Suppressor macrophage treated with lipopolysaccharide for 4 hours (primary cell): Measurements from ENCODE around the gene OSBP2.
A peak's percentile ranks its signal among the peaks of the same experiment; 100 is the strongest.
"Not testable (repeated sequence)": the region's sequence is repeated elsewhere in the genome, so short reads cannot be mapped to it uniquely, and the experiment has no call there.

ENCODE experiments used
- DNase-seq: peaks from one replicate; pipeline ENCODE4 v3.0.0-alpha.2; 2020

The OSBP2 gene

GRCh38 chr22:30679895-30680690, 14.6 kb upstream of the OSBP2 start:
- DNase-seq = not testable (repeated sequence)

DNA sequence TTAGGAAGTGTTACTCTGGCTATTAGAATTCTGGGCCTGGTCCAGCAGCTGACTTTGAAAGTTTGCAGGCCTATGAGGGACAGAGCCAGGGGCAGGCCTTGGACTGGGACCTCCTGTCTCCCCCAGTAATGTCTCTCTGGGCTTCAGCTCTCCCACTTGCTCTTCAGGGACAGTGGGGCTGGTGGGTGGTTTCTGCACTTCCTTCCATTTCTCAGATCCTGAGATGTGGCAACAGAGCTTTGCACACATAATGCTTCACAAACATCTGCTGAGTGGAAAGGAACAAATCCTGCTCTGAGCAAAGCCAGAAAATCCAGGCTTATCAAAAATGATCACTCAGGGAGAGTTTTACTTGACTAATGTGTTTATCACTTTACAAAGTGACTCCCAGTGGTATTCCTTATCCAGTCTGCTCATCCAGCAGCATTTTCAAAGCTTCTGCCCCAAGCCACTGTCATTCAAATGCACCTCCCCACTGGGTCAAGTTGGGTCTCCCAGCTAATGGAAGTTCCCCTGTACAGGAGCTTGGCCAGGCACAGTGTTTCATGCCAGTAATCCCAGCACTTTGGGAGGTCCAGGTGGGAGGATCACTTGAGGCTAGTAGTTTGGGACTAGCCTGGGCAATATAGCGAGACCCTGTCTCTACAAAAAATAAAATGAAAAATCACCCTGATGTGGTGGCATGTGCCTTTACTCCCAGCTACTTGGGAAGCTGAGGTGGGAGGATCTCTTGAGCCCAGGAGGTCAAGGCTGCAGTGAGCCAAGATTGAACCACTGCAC, 13.5 kb upstream of the OSBP2 start:
- peak; percentile 32 for DNase-seq

GRCh38 chr22:30681831-30682230, 12.8 kb upstream of the OSBP2 start:
- DNase-seq = no peak

DNA sequence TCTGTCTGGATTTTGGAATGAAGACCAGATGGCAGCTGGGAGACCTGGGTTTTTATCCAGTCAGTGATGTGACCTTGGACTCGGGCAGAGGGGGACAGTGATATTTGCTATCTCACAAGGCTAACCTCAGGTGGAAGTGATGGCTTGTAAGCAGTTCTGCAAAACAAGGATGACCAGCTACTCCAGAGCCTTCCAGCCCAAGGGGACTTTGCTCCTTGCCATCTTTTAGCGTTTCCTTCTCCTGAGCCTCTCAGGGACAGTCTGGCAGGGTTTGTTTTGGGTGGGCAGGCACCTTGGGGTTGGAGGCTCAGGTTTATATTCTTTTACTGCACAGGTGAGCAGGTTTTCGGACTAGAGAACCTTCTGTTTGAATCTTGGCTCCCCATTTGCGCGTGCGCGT, 9.5 kb upstream of the OSBP2 start:
- DNase-seq = no peak

DNA sequence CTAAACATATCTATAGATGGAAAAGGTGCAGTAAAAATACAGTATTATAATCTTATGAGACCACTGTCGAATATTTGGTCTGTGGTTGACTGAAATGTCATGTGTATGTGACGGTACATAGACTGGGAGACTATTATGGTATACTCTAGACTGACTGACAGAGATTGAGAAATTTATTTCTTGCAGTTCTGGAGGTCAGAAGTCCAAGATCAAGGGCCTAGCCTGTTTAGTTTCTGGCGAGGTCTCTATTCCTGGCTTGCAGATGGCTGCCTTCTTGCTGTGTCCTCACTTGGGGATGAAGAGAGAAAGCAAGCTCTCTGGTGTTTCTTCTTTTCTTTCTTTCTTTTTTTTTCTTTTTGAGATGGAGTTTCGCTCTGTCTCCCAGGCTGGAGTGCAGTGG, 7.3 kb upstream of the OSBP2 start:
- no peak for DNase-seq

GRCh38 chr22:30689622-30690021, 5.1 kb upstream of the OSBP2 start:
- DNase-seq = no peak

GRCh38 chr22:30691204-30691603, 3.5 kb upstream of the OSBP2 start:
- DNase-seq = no peak

- DNase-seq = peak; percentile 49
These were observed 469 bp upstream of the OSBP2 start for GRCh38 chr22:30694171-30694639.

DNA sequence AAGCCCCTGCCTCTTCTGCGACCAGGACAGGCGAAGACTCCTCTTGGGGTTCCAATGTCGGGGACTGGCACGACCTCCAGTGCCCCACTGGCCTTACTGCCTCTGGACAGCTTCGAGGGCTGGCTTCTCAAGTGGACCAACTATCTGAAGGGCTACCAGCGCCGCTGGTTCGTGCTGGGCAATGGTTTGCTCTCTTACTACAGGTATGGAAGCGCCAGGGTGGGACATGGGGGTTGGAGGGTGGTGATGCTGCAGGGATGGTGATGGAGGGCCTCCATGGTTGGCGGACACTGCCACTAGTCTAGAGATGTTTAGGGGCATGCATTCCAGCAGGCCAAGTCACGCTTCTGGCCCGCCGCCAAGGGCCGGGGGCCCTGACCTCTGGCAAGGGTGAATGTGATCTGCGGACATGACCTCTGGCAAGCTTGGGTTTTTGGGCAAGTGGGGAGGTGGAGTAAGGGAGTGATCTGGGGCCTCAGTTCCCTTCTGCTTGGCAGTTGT, 727 bp downstream of the OSBP2 start:
- no peak for DNase-seq

GRCh38 chr22:30695871-30696655, 1.4 kb downstream of the OSBP2 start:
- DNase-seq = no peak

- DNase-seq = no peak
These were observed 3.3 kb downstream of the OSBP2 start for GRCh38 chr22:30697975-30698374.

GRCh38 chr22:30701872-30702271, 7.2 kb downstream of the OSBP2 start:
- no peak for DNase-seq

DNA sequence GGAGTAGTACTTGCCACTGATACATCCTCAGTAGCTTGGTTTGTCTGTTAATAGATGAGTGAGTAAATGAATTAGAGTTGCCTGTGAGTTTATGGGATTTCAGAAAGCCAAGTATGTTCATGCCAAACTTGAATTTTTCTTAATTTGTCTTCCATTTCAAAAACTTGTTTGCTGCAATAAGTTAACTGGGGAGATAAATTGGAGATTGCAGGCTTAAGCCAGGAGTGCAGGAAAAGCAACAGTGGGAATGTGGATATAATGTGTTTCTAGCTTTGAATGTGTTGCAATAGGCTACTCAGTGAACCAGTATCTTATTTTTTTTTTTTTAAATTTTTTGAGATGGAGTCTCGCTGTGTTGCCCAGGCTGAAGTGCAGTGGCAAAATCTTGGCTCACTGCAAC, 8.2 kb downstream of the OSBP2 start:
- DNase-seq = no peak

DNA sequence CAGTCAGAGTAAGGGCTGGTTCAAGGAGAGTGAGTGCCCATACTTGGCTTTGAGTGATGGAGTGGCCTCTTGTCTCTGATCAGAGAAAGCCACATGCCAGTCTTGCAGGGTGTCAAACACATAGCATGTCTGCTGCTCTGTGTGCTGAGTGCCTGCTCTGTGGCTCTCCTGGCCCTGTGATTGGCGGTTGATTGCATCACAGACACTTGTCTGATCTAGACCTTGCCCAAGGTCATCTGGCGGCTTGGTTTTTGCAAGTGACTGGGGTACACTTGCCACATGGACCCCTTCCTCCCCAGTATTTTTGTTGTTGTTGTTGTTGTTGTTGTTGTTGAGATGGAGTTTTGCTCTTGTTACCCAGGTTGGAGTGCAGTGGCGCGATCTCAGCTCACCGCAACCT, 10.3 kb downstream of the OSBP2 start:
- DNase-seq = no peak

- no peak for DNase-seq
These were observed 11.3 kb downstream of the OSBP2 start for GRCh38 chr22:30705710-30706651.

DNA sequence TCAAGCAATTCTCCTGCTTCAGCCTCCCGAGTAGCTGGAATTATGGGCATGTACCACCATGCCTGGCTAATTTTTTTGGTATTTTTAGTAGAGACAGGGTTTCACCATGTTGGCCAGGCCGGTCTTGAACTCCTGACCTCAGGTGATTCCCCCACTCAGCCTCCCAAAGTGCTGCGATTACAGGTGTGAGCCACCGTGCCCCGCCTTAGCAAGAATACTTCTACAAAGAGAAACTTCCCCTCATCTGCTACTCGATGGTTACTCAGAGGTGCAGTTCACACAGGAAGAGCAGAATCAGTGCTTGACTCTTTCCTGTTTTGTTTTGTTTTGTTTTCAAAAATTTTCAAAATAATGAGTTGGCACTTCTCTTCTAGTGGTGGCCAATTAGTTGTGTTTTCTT, 15.3 kb downstream of the OSBP2 start:
- DNase-seq = not testable (repeated sequence)

- DNase-seq = no peak
These were observed 17.4 kb downstream of the OSBP2 start for GRCh38 chr22:30712094-30712493.

DNA sequence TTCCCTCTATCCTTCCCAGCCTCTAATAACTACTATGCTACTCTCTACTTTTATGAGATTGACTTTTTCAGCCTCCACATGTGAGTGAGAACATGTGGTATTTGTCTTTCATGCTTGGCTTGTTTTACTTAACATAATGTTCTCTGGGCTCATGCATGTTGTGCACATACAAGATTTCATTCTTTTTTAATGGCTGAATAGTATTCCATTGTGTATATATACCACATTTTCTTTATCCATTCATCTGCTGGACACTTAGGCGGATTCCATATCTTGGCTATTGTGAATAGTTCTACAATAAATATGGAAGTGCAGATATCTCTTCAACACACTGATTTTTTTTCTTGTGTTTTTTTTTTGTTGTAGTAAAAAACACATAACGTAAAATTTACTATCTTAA, 19.4 kb downstream of the OSBP2 start:
- DNase-seq = no peak

- DNase-seq = peak; percentile 96
These were observed 22.8 kb downstream of the OSBP2 start for GRCh38 chr22:30717331-30717921.

DNA sequence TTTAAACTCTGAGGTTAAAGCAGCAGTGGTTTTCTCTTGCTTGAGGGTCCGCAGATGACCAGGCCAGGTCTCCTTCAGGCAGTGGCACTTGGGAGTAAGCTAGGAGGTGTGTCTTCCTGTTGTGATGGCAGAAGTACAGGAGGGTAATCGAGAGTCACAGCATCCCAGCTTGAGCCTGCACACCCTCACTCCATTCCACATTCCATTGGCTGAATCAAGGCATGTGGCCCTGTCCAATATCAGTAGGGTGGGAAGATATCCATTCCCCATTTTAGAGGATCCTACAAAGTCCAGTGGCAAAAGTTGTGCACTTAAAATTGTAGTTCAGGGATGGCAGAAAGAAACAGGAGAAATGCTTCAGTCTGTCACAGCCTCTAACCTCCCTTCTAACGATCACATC, 23.3 kb downstream of the OSBP2 start:
- DNase-seq = no peak

DNA sequence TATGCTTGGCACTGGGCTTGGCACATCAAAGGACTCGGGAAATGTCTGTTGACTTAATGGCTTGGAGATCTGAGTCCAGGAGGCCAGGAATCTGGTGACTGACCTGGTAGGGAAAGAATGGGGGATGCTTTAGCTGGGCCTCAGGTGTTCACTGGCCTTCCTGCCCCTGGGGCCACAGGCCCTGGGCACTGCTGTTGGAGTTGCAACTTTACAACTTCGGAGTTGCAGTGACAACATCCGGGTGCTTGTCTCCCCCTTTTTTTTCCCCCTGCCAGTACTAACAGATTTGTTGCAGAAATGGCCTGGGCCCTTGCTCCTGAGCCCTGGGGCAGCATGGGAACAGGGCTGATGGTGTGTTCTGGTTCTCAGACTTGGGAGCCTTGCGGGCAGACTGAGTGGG, 23.8 kb downstream of the OSBP2 start:
- DNase-seq = no peak

GRCh38 chr22:30718938-30719337, 24.3 kb downstream of the OSBP2 start:
- no peak for DNase-seq
